ENCODE measurements around the gene FAM47E.

FAM47E gene

DNA sequence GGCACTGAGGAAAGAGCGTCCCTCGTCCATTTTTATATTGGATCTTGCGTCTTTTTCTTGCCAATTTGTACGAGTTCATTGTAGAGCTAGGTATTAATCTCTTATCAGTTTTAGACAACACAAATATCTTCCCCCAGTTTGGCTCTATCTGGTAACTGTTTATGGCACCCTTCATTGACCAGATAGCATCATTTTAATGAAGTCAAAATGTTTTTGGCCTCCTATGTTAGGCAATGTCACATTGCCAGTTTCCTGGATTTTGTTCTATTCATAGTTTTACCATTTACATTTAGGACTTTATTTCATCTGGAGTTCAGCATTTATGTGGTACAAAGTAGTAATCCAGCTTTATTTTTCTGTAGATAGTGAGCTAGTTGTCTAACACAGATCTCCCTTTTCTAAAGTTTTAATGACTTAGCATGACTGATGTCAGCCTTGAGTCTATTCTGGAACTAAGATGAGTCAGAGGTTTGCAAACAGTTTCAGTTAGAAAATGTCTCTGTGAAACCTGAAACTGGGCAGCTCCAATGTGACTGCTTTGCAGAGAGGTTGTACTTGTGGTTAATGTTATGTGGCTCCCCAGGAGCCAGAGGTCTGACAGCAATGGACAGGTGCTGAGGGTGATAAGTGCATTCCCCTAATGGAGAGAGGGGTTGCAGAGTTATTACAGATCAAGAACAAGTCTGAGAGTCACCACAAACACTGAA, 49.7 kb downstream of the FAM47E start:
- DNase-seq (ENCODE audit: low read depth in 3 of 3): peak in 2 of 3 donors; percentile 22 to 29

DNA sequence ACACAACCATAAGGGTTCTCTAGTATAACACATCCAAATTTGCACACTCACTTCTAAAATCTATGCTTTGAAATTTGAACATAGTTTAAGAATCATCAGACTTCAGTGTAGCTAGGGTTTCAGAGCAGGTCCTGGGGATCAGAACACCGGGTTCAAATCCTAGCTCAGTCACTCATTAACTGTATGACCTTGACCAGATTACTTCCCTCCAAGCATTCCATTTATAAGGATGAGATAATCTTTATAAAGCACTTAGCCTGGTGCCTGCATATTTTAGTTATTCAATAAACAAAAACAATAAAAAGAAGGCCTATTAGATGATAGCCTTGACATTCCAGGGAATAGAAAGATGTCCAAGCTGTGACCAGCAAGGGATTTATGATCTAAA, 50.2 kb downstream of the FAM47E start:
- DNase-seq (ENCODE audit: low read depth in 3 of 3): no peak

DNA sequence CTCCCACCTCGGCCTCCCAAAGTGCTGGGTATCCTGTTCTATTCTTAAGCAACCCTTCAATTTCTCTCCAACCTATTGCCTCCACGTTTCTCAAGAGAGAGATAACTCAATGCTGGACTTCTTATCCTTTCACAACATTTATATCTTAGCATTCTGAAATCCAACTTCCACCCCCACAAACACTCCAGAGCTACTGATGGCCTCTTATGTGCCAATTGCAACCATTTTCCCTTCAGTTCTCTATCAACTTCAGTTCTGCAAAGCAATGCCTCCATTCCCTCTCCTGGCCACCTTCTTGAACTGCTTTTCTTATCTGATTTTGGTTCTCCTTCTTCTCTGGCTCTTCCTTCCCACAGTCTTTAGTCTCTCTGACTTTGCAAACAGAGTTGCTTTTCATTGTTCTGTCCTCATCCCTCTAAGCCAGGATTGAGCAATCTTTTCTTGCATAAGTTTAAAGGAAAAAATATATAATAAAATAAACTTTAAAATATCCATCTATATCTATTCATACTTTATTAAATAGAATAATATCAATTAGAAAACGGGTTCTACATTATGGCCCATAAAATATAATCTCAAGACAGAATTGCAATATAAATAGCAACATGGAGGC, 51.4 kb downstream of the FAM47E start:
- no peak for DNase-seq (ENCODE audit: low read depth in 3 of 3)

DNA sequence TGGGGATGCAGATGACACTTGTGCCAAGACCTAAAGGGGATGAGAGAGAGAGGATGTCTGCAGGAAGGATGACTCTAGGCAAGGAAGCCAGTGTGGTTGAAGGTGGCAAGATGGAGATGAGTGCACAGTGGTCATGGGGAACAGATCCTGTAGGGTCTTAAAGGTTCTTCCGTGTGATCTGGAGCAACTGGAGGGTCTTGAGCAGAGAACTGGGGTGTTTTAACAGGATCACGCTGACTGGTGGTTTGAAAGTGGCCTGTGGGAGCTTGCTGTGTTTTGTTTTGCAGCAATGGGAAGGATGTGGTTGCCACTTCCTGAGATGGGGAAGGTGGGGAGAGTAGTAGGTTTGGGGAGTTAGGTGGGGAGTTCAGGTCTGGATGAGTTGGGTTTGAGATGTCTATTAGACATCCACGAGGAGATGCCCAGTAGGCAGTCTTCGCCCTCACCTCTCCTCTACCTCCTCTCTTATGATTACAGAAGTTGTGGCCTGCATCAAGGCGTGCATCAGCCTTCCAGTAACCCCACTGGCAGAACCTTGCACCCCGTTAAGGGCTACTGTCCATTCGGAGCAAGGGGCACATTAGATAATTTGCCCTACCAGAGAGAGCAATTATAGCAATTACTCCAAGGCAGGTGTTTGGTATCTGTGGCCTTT, 53.6 kb downstream of the FAM47E start:
- peak in 1 of 3 donors; percentile 4 for DNase-seq (ENCODE audit: low read depth in 3 of 3)

DNA sequence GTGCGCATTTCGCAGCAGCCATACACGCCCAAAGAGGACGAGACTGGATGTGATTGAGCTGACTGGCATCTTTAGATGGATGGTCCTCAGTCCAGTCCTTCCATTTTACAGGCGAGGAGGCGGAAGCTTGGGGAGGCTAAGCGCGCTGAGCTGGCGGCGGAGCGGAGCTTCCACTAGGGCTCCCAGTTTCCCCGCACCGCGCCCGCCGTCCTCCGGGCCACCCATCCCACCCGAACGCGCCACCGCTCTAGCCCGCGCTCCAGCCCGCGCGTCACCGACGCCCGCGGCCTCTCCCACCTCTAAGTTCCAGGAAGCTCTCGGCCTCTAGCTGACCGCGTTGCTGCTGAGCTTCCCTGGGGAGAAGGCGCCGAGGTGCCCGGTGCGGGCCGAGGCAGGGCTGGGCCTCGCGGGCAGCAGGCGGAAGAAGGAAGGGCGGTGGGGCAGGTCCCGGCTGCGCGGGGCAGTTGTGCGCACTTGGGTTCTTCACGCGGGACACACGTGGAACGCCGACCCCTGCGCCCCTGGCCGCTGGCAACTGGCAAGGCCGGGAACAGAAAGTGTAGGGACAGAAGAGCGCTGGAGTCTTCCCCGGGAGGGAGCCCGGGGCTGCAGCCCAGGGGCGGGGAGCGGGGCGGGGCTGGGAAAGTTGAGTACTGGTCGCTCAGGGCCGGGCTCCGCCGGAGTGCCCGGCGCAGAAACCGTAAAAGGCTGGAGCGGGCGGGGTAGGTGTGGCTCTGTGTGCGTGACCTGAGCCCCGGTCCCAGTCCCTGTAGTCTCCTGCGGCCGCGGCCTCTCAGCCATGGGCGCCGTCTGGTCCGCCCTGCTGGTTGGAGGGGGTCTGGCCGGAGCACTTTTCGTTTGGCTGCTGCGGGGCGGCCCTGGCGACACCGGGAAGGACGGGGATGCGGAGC, 54.7 kb downstream of the FAM47E start, which contains the start of gene STBD1:
Gene STBD1, plus strand, starts transcription at position 763 of the 911 bp plus-strand sequence. Its CDS starts 37 bp downstream, at position 800.
- peak in 1 of 3 donors; percentile 21 for DNase-seq (ENCODE audit: low read depth in 3 of 3)

DNA sequence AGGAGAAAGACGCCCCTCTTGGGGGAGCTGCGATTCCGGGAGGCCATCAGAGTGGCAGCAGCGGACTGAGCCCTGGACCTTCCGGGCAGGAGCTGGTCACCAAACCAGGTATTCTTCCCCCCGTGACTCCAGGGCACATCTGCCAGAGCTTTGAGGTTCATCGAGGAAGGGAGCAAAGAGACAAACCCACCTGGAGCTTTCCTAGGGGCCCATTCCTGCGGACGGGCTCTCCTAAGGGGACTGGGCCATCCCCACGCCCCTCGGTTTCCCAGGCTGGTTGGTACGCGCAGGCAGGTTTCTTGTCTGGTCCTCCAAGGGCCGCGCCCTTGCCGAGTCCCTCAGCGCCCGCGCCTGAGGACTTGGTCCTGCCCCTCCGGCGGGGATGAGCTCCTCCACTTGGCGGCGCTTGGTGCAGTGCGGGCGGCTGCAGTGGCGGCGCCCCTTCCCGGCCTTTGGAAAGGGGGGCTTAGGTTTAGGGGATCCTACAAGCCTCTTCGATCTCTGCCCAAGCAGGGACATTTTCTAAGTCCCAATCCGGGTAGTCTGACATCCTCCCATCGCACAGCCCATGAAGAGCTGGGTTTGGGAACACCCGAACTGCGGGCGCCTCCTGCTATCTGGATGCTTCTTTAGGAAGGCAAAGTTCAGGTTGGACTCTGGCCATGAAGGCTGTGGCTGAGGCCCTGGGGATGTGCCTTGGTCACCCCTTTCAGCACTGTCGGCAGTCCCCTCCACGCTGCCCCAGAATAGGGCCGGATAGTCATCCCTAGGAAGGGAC, 55.5 kb downstream of the FAM47E start:
- DNase-seq (ENCODE audit: low read depth in 3 of 3): peak in 1 of 3 donors; percentile 24

DNA sequence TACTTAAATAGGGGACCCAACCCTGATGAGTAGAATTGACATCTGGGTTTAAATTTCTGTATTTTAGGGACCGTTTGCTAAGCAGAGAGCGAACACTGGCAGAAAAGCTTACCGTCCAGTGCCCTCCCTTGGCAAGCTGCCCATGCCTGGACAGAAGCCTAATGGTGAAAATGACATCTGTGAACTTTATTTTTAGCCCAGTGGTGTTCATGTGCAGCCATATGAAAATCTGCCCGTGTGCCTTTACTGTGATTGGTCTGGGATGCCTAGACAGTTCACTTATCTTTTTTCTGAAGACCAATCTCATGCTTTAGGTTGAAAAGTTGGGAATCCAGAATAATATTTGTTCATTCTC, 56.1 kb downstream of the FAM47E start:
- no peak for DNase-seq (ENCODE audit: low read depth in 3 of 3)

DNA sequence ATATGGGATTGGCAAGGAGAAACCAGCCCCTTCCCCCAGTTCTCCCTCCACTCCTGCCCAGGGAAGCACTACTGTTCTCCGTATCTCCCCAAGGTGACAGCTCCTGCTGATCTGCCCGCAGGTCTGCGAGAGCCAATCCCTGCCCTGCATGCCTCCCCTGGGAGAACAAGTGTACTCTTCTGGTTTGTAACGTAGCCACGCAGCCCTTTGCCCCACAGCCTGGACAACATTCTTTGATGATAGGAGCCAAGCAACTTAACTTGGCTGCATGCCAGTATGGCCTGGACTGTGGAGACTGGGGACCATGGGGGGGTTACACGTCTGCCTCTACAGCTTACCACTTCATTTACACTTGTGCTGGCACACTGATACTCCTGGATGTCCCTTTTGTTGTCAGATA, 57.0 kb downstream of the FAM47E start:
- DNase-seq (ENCODE audit: low read depth in 3 of 3): no peak

DNA sequence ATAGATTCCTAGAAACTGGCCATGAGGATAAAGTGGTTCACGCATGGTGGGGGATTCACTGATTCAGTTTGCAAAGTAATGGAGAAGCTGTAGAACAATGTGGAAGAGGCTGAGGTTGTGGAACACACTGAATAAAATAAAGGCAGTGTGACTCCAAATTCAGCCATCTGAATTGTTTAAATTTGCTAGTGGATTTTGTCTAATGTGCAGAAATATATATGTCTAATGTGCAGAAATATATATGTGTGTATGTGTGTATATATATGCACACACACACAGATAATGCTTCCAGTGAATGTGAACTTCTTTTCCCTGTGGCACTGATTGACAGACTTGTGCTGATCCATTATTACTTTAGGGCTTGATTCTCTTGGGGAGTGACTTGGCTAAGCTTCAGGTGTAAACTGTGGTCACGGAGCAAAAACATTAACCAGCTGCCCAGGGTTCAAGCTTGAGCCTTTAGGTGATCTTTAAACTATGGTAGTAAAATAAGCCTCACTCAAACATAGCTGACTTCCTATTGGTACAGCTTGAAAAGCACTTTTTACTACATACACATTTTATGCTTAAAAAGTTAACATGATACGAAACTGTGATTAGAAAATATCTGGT, 58.5 kb downstream of the FAM47E start:
- no peak for DNase-seq (ENCODE audit: low read depth in 3 of 3)

DNA sequence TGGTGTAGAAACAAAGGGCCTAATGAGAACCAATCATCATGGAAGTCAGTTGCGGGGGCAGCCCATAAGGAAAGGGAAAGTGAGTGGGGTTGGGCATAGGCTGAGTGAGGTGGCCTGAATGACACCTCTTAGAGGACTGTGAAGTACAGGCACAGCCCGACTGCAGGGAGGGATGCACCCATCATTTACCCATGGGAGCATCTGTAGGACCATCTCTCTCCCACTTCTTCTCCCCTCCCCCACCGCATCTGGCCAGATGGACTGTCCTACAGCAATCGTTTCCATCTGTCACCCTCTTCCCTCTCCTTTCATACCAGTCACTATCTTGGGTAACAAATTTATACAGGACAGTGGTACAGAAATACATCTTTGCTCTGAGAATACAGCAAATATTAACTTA, 59.2 kb downstream of the FAM47E start:
- no peak for DNase-seq (ENCODE audit: low read depth in 3 of 3)

DNA sequence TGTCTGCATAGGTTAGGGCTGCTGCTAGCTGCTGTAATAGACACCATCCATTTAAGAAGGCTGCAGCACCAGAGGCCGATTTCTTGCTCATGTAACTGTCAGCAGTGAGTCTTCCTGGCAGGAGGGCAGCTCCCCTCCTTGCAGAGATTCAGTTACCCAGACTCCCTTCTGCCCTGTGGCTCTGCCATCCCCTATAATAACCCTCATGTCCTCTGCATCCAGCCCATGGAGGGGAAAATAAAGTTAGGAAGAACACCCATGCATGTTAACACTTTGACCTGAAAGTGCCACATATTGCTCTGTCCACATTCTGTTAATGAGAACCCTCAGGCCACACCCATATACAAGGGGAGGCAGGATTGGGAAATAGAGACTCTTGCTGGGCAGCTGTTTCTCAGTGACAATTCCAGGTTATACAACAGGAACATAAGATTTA, 60.4 kb downstream of the FAM47E start:
- DNase-seq (ENCODE audit: low read depth in 3 of 3): no peak

DNA sequence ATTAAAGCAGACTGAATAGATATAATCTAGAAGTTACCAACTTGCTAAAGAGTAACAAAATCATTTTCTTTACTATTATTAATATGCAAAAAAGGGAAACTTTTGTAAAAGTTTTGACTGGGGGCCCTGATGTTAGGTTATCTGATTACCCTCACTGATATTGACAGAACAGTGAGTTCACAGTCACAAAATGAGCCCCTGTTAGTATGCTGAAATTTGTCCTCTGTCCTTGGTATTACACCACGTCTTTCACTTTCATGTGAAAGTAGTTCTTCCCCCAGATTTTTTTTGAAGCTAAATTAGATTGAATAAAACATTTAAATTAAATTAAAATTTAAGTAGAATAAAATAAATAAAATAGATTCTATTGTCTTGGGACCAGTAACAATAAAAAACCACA, 60.9 kb downstream of the FAM47E start:
- no peak for DNase-seq (ENCODE audit: low read depth in 3 of 3)

DNA sequence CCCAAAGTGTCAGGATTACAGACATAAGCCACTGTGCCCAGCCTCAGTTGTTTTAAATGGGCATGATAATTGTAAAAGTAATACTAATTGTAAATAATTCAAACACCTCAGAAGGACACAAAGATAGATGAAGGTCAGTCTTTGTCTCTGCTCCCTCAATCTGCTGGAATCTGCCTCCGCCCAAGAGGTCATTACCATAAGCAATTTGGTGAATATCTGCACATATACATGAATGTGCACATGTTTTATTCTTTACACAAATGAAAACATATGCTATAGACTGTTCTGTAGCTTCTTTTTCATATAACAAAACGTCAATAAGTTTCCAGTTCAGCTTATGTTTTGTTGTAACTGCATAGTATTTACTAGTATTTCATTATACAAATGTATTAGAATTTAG, 62.0 kb downstream of the FAM47E start:
- no peak for DNase-seq (ENCODE audit: low read depth in 3 of 3)

DNA sequence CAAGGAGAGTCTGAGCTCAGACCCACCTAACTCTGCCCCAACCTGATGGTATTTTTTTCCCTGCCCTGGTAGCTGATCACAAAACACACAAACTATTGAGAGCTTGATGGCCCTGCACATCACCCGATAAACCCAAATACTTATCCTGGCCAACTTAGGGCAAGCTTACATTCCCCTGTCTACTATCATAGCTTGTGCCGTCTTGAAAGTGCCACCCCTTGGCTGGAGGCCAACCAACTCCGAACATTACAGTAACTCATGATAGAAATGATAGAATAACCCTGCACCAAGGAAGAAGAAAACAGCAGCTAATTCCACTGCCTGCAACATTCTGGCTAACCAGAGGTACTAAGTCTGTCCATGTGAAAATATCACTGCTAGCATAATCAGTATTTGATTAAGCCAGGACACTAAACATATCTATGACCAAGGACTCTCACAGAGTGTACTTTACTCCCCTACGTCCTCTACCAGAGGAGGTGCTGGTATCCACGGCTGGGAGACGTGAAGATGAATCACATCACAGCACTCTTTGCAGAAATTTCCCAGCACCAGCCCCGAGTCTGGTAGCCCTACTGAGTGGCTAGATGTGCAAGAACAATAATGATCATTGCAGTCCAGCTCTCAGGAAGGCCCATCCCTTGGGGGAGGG, 63.9 kb downstream of the FAM47E start:
- no peak for DNase-seq (ENCODE audit: low read depth in 3 of 3)

DNA sequence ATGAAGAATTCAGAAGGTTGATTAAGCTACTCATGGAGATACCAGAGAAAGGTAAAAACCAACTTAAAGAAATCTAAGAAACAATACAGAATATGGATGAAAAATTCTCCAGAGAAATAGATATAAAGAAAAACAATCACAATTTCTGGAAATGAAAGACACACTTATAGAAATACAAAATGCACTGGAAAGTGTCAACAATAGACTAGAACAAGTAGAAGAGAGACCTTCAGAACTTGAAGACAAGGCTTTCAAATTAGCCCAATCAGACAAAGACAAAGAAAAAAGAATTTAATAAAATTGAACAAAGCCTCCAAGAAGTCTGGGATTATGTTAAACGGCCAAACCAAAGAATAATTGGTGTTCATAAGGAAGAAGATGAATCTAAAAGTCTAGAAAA, 64.6 kb downstream of the FAM47E start:
- DNase-seq (ENCODE audit: low read depth in 3 of 3): no peak

DNA sequence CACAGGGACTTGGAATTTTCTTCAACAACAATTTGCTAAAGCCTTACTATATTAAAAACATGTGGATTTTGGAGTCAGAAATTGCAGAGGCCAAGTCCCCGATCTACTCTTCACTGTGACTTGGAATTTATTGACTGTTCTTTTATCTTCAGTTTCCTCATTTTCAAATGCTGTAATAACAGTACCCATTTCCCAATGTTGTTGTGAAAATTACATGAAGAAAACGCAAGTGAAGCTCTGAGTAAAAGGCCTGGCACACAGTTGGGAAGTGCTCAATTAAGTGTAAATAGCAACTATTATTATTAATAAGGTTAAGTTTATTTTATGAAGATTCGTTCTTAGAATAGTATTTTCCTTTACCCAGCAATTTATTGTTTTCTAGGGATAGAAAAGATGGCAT, 70.7 kb downstream of the FAM47E start:
- no peak for DNase-seq (ENCODE audit: low read depth in 3 of 3)

DNA sequence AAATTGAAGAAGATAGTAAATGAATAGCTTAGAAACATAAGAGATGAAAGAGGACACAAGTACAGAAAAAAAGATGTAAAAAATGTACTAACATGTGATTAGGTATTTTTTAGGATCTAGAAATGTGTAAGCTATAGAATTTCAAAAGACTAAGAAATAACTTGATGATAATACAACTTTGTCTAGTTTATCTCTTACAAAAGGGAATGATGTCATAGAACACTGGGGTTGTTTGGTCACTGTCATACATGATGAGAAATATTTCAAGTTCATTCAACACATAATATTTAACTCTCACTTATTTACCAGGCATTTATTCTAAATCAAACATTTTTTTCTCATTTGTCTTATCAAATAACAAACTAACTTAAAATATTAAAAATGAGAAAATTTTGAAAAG, 73.6 kb downstream of the FAM47E start:
- DNase-seq (ENCODE audit: low read depth in 3 of 3): no peak

DNA sequence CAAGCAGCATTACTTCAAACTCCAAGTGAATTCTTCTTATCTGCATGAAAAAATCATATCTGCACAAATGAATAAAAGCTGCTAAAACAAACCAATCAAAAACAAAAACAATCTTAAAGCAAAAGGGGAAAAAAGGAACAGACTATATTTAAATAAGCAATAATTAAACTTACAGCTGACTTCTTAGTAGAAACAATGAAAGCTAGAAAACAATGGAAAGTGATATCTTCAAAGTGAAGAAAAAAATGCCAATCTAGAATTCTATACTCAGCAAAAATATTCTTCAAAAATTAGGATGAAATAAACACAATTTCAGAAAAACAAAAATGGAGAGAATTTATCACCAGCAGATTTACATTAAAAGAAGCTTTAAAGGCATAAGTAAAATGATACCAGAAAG, 75.0 kb downstream of the FAM47E start:
- DNase-seq (ENCODE audit: low read depth in 3 of 3): no peak

Data from stimulated activated CD4-positive, alpha-beta T cell treated with anti-CD3 and anti-CD28 coated beads, TNF-alpha, amount 100 ng/mL, for 48 hours (primary cell).